GM18873 (cell line): Measurements from ENCODE around the gene SMIM3.
"Not testable (repeated sequence)": the region's sequence is repeated elsewhere in the genome, so short reads cannot be mapped to it uniquely, and the experiment has no call there.

Experiments used
- ATAC-seq: cut with Tn5 transposase; IDR thresholded peaks from one replicate; pipeline ENCODE4 v1.9.1; 2021; ENCODE audit warnings: mild to moderate bottlenecking, moderate library complexity, moderate number of reproducible peaks; ENCODE audit not compliant: unreplicated experiment, low FRiP score

SMIM3 gene

GRCh38 chr5:150778517-150779396, at the start of gene SMIM3:
Gene SMIM3, plus strand, starts transcription at chr5:150778757. Its CDS starts 16,684 bp downstream, at chr5:150795441.
- ATAC-seq, result peak; percentile 34

- no peak for ATAC-seq
These were observed 48.7 kb upstream of the SMIM3 start for GRCh38 chr5:150729859-150730258.

- ATAC-seq, result no peak
These were observed 46.8 kb upstream of the SMIM3 start for GRCh38 chr5:150731669-150732242.

GRCh38 chr5:150734579-150735384, 43.8 kb upstream of the SMIM3 start:
- no peak for ATAC-seq

- ATAC-seq, result no peak
These were observed 39.7 kb upstream of the SMIM3 start for GRCh38 chr5:150738862-150739261.

- no peak for ATAC-seq
These were observed 37.6 kb upstream of the SMIM3 start for GRCh38 chr5:150740992-150741391.

GRCh38 chr5:150742455-150743141, 36.0 kb upstream of the SMIM3 start:
- ATAC-seq, result not testable (repeated sequence)

- ATAC-seq, result not testable (repeated sequence)
These were observed 35.4 kb upstream of the SMIM3 start for GRCh38 chr5:150743142-150743488.

GRCh38 chr5:150750469-150750868, 28.1 kb upstream of the SMIM3 start:
- ATAC-seq, result no peak

GRCh38 chr5:150751096-150751891, 27.3 kb upstream of the SMIM3 start:
- no peak for ATAC-seq

GRCh38 chr5:150753463-150753862, 25.1 kb upstream of the SMIM3 start:
- ATAC-seq, result no peak

GRCh38 chr5:150753863-150754262, 24.7 kb upstream of the SMIM3 start:
- no peak for ATAC-seq

GRCh38 chr5:150757087-150757649, 21.4 kb upstream of the SMIM3 start:
- no peak for ATAC-seq

- ATAC-seq, result peak; percentile 6
These were observed 20.4 kb upstream of the SMIM3 start for GRCh38 chr5:150758203-150758530.

- ATAC-seq, result peak; percentile 94
These were observed 19.8 kb upstream of the SMIM3 start, which contains the start of gene DCTN4 for GRCh38 chr5:150758531-150759333. Gene DCTN4, minus strand, starts transcription at chr5:150759017. Its CDS starts 24 bp downstream, at chr5:150758993.

GRCh38 chr5:150759334-150759583, 19.3 kb upstream of the SMIM3 start:
- no peak for ATAC-seq

- ATAC-seq, result no peak
These were observed 16.3 kb upstream of the SMIM3 start for GRCh38 chr5:150762211-150762610.

- no peak for ATAC-seq
These were observed 15.4 kb upstream of the SMIM3 start for GRCh38 chr5:150763023-150763769.
